Epithelial cell of proximal tubule (primary cell): Measurements from ENCODE around the gene C1orf174. TPM values are rescaled to one million over a fixed set of nuclear protein-coding genes. Genes with fewer than 3 reads are reported as not detected.

ENCODE experiments used
- DNase-seq: peaks from one replicate; pipeline ENCODE4 v3.0.0-alpha.2; 2011; ENCODE audit warnings: low read depth
- H3K4me3 ChIP-seq: 2 replicates; pipeline ENCODE4 v1.5.1; 2011; ENCODE audit warnings: low read depth, mild to moderate bottlenecking, low read length
- CTCF ChIP-seq: conservative IDR thresholded peaks from 2 replicates; pipeline ENCODE4 v1.5.1; 2012; ENCODE audit warnings: low read depth, mild to moderate bottlenecking, low read length
- total RNA-seq: library from RNA; depleted of rRNA; stranded (reverse); fragments of >200 nt; gene quantifications from 2 replicates; pipeline ENCODE4 v1.2.3, GENCODE V29; 2015

Gene C1orf174
- total RNA-seq, result 21.9 and 38.2 TPM in 2 replicates

DNA sequence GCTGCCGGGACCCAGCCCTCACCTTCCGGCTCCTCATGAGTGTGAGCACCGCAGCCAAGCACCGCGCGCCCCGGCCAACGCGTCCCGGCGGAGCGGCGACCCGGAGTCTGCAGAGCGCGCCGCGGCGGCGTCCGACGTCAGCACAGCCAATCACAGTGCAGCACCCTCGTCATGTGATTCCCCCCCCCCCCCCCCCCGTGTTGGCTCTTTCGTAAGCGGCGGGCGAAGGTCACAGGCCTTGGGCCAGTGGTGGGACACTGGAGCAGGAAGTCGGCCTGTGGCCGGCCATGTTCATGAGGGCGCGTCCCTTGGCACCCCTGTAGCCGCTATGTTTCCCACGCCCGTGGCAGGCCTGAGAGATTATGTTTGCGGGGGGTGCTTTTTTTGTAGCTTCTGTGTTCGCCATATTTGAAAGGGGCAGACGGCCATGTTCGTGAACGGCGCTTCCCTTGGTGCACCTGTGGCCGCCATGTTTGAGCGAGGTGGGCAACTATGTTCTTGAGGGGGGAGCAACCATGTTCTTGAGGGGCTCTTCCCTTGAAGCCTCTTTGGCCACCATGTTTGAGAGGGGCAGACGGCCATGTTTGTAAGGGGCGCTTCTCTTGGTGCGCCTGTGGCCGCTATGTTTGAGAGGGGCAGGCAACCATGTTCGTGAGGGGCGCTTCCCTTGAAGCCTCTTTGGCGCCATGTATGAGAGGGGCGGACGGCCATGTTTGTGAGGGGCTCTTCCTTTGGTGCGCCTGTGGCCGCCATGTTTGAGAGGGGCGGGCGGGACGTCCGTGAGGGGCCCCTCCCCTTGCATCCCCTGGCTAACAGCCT is at the start of gene C1orf174:
Gene C1orf174, minus strand, starts transcription at position 123 of the 819 bp plus-strand sequence. Its CDS starts 86 bp downstream, at position 37.
- no peak for TF ChIP-seq CTCF
- peak; percentile 77 for DNase-seq
- H3K4me3 ChIP-seq, result peak within 1 kb of the TSS; percentile 95

DNA sequence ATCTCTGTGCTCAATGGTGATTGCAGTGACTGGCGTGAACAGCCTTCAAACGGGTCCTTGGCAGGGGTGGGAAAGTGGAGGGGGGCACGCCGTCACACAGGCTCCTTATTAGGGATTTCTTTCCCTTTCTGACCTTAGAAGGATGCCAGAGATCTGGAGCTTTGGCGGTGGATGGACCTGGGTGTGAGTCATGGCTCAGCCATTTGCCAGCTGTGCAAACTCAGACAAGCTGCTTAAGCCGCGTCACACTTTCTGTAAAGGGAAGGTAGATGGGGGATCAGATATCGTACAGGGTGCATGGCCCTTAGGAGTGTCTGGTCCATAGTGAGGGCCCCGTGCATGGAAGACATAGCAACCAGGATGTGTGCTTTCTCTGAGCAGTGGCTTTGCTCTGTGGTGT is 48.3 kb upstream of the C1orf174 start:
- no peak overlapping the region for H3K4me3 ChIP-seq
- no peak for TF ChIP-seq CTCF
- DNase-seq, result no peak

- TF ChIP-seq CTCF, result no peak
- H3K4me3 ChIP-seq, result no peak overlapping the region
- DNase-seq, result no peak
These were observed 46.1 kb upstream of the C1orf174 start for GRCh38 chr1:3945916-3946840.

GRCh38 chr1:3945222-3945621 is 45.1 kb upstream of the C1orf174 start:
- TF ChIP-seq CTCF, result no peak
- H3K4me3 ChIP-seq, result no peak overlapping the region
- DNase-seq, result no peak

- no peak for DNase-seq
- no peak overlapping the region for H3K4me3 ChIP-seq
- TF ChIP-seq CTCF, result no peak
These were observed 44.6 kb upstream of the C1orf174 start for GRCh38 chr1:3944578-3945125.

- H3K4me3 ChIP-seq, result no peak overlapping the region
- no peak for DNase-seq
- TF ChIP-seq CTCF, result no peak
These were observed 43.9 kb upstream of the C1orf174 start for GRCh38 chr1:3943806-3944577.
